Fibroblast of the conjunctiva (primary cell): ENCODE results near the gene KCNJ12.

Experiments used
- DNase-seq: peaks from one replicate; pipeline ENCODE4 v3.0.0-alpha.2; 2010; ENCODE audit warnings: low read depth

Gene KCNJ12

DNA sequence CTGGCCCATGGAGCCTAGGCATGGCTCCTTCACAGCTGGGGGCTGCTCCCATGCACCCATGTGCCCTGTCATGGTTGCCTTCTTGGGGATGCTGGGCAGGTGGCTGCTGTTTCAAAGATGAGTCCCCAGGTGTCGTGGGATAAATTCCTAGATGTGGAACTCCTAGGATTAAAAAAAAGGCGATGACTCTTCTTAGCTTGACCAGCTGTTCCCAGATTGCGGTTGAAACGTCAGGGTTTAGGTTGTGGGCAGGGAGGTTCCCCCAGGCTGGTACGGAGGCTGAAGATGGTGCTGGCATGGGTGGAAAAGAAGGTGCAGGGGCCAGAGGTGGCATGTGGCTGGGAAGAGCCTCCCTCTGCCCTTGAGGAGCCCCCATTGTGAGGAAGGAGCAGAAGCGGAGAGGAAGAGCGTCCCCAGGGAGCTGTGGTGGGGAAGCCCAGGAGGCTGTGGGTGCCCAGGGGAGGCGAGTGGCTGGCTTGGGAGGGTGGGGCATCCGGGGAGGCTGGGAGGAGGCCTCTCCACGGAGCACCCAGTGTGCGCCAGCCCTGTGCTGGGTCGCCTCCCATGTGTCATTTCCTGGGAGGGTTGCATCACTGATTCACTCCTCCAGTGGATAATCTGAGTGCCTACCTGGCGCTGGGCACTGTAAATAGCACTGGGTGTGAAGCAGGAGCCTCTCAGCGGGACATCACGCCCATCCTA, 7.5 kb upstream of the KCNJ12 start:
- no peak for DNase-seq

- no peak for DNase-seq
Observed at GRCh38 chr17:21369395-21369794, 6.8 kb upstream of the KCNJ12 start.

DNA sequence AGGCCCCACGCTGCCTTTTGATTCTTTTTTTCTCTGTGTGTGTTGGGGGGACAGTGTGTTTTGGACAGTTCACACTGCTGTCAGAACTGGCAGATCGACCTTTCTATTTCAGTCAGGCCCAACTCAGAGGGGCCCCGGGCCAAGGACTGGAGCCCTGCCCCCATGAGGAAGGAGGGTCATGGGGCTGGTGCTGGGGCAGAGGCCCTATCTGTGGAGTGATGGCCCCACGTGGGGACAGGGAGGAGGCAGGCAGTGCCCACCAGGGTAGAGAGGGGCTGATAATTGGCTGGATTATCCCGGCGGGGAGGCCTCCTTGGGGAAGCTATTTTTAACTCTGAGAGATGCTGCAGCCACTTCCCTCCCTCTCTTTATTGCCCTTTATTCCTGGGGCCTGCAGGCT, 5.7 kb upstream of the KCNJ12 start:
- DNase-seq = no peak

GRCh38 chr17:21371511-21372081, 4.6 kb upstream of the KCNJ12 start:
- no peak for DNase-seq

- no peak for DNase-seq
Observed at GRCh38 chr17:21372256-21372954, 3.8 kb upstream of the KCNJ12 start.

GRCh38 chr17:21373036-21373435, 3.1 kb upstream of the KCNJ12 start:
- no peak for DNase-seq

DNA sequence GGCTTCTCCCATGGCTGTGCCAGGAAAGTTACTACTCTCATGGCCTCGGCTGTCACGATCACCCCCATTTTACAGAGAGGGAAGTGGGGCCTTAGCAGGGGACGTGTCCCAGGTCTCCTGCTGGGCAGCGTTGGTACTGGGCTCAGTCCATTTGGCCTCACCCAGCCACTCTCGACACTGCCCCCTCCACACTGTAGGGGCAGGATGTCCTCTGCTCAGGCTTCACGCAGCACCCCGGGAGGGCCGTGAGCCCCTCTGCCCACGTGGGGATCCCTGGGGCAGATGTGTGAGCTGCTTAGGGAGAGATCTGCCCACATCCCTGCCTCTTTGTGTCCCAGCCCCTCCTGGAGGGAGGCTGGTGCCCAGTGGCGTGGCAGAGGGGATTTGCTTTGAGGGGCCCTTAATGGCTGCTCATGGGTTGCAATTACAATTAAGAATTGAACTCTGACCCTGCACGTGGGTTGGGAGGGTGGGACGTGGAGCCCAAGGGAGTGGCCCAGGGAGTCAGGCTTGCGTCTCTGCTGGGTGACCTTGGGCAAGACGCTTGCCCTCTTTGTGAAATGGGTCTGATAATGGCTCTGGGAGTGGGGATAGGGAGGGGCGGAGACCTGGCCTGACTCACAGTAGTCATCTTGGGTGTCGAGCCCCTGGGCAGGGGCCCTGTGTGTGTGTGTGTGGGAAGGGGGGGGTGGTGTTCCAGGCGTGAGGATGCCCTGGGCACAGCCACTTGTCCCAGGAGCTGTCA, 2.3 kb upstream of the KCNJ12 start:
- DNase-seq = no peak

- DNase-seq = no peak
Observed at GRCh38 chr17:21374441-21375161, 1.6 kb upstream of the KCNJ12 start.

- DNase-seq = no peak
Observed at GRCh38 chr17:21375162-21375560, 996 bp upstream of the KCNJ12 start.

- no peak for DNase-seq
Observed at GRCh38 chr17:21375757-21376080, 438 bp upstream of the KCNJ12 start.

- DNase-seq = no peak
Observed at GRCh38 chr17:21376759-21377690, 868 bp downstream of the KCNJ12 start.

- DNase-seq = no peak
Observed at GRCh38 chr17:21377705-21378396, 1.7 kb downstream of the KCNJ12 start.

- DNase-seq = no peak
Observed at GRCh38 chr17:21378553-21378952, 2.4 kb downstream of the KCNJ12 start.

- no peak for DNase-seq
Observed at GRCh38 chr17:21379080-21379711, 3.0 kb downstream of the KCNJ12 start.

GRCh38 chr17:21380659-21381058, 4.5 kb downstream of the KCNJ12 start:
- DNase-seq = no peak

GRCh38 chr17:21381076-21381706, 5.0 kb downstream of the KCNJ12 start:
- DNase-seq = no peak

DNA sequence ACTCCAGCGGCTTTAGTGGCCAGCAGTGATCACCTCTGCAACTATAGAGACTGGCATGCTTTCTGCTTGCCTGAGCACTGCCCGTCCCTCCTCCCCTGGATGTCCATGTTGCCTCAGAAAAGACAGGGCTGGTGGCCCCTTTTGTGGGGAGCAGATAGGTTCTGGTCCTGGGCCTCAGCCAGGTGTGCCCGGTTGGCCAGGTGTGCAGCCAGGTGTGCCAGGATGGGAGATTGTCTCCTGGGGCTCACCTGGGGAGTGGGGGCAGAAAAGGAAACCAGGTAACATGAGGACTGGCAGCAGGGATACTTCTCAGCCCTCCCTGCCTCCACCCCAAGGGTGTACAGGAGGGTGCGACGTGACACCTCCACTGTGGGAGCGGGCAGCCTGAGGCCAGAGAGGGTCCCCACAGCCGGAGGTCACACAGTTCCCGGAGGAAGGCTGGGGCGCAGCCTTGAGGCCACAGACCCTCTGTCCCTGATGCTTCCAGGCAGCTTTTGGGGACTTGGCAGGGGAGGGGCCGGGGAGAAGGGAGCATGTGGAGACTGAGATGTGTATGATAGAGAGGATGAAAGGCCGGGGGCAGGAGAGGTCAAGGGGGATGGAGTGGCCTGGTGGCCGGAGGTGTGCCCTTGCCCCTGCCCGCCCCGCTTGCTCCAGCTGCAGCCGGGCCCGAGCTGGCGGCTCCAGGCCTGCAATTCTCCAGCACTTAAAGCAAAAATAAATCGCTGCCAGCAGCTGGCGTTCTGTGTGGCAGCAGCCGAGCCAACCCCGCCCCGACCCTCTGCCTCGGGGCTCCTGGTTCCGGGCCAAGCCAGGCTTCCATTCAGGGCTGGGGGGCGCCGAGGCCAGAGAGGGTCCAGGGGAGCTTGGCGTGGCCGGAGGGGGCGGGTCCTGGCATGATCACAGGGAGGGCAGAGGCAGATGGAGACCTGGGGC, 6.7 kb downstream of the KCNJ12 start:
- DNase-seq = no peak

DNA sequence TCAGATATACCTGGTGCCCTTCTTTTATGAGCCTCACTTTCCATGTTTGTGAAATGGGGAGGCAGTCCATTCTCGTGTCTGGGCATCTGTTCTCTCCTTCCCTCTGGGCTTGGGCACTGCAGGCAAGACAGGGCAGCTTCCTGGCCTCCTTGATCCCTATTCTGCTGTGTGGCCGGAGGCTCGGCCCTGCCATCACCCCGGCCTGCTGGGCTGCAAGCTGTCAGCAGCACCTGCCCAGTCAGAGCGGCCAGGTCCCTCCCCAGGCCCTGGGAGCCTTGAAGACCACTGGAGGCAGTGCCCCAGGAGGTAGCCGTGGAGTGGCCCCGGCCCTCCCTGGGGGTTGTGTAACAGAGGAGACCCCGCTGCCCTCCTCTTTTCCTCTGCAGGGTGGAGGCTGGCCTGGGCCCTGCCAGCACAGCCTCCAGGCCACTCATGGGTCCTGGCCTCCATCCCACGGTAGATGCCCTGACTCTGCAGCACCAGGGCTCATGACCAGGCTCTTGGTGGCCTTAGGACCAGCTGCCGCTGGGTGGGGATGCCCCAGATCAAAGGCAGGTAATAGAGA, 9.2 kb downstream of the KCNJ12 start:
- no peak for DNase-seq
